IMR-90 (cell line): ENCODE results near the gene STUB1. TPM values are rescaled to one million over a fixed set of nuclear protein-coding genes. Genes with fewer than 3 reads are reported as not detected.

Experiments
- ATAC-seq: fragments of 200-7000 bp; cut with Tn5 transposase; 2 replicates; pipeline ENCODE4 v1.9.1; 2020; ENCODE audit warnings: low read depth, mild to moderate bottlenecking, moderate library complexity
- BruUV-seq: library from RNA; stranded (reverse); fragments of 400-500 nt; replicated peaks from 2 replicates; lab custom pipeline; 2021; lab: Mats Ljungman, UMichigan
- CTCF ChIA-PET: fragments of 300-600 bp; formaldehyde crosslinking; extraction: SDS; loops from one replicate; lab custom pipeline; 2021; ENCODE audit warnings: antibody characterized with exemption; lab: Yijun Ruan, JAX
- POLR2A ChIA-PET: fragments of 300-600 bp; sonication (Branson Sonifier 250); formaldehyde crosslinking; loops from one replicate; lab custom pipeline; 2022; ENCODE audit warnings: antibody characterized with exemption; ENCODE audit not compliant: unreplicated experiment; lab: Charles Lee
- DNase-seq: peaks from one replicate; pipeline ENCODE4 v3.0.0; 2013
- H2AFZ ChIP-seq: replicated peaks from 2 replicates; pipeline ENCODE3; 2013; ENCODE audit warnings: low read length, mild to moderate bottlenecking; ENCODE audit not compliant: poor library complexity
- H2AK5ac ChIP-seq: 2 replicates; pipeline ENCODE4 v1.6.1; 2013; ENCODE audit warnings: low read depth, low read length, inconsistent platforms
- H2AK9ac ChIP-seq: replicated peaks from 2 replicates; pipeline ENCODE3; 2013; ENCODE audit warnings: mild to moderate bottlenecking, low read depth, low read length, moderate library complexity; ENCODE audit not compliant: poor library complexity
- H2BK120ac ChIP-seq: 2 replicates; pipeline ENCODE4 v1.6.1; 2013; ENCODE audit warnings: low read depth, low read length, inconsistent platforms
- H2BK15ac ChIP-seq: 3 replicates; pipeline ENCODE4 v1.6.1; 2013; ENCODE audit warnings: low read depth, low read length, inconsistent platforms
- H2BK20ac ChIP-seq: 2 replicates; pipeline ENCODE4 v1.6.1; 2013; ENCODE audit warnings: low read depth, mild to moderate bottlenecking, inconsistent platforms, low read length, moderate library complexity
- H2BK5ac ChIP-seq: 2 replicates; pipeline ENCODE4 v1.6.1; 2013; ENCODE audit warnings: mild to moderate bottlenecking, low read depth, low read length, inconsistent platforms; ENCODE audit not compliant: poor library complexity, severe bottlenecking
- H3K14ac ChIP-seq: replicated peaks from 2 replicates; pipeline ENCODE4 v1.6.1; 2013; ENCODE audit warnings: low read depth, low read length, inconsistent platforms
- H3K18ac ChIP-seq: 2 replicates; pipeline ENCODE4 v1.6.1; 2013; ENCODE audit warnings: low read depth, low read length, control low read depth
- H3K23ac ChIP-seq: 2 replicates; pipeline ENCODE4 v1.6.1; 2013; ENCODE audit warnings: low read depth, low read length, inconsistent platforms
- H3K27ac ChIP-seq: 2 replicates; pipeline ENCODE4 v1.5.1; 2013; ENCODE audit warnings: mild to moderate bottlenecking, control low read depth, low read length; ENCODE audit not compliant: insufficient read depth
- H3K27me3 ChIP-seq: 2 replicates; pipeline ENCODE4 v1.6.1; 2013; ENCODE audit warnings: low read length; ENCODE audit not compliant: control insufficient read depth, insufficient read depth
- H3K36me3 ChIP-seq: 2 replicates; pipeline ENCODE4 v1.6.1; 2013; ENCODE audit warnings: low read length, mixed read lengths; ENCODE audit not compliant: control insufficient read depth, insufficient read depth
- H3K4ac ChIP-seq: 2 replicates; pipeline ENCODE4 v1.6.1; 2013; ENCODE audit warnings: low read depth, low read length, inconsistent platforms
- H3K4me1 ChIP-seq: 2 replicates; pipeline ENCODE4 v1.6.1; 2013; ENCODE audit warnings: low read length, mixed read lengths; ENCODE audit not compliant: control insufficient read depth, insufficient read depth
- H3K4me2 ChIP-seq: 2 replicates; pipeline ENCODE4 v1.6.1; 2013; ENCODE audit warnings: low read depth, mild to moderate bottlenecking, control low read depth, low read length, moderate library complexity
- H3K4me3 ChIP-seq: 2 replicates; pipeline ENCODE4 v1.5.1; 2013; ENCODE audit warnings: low read depth, mild to moderate bottlenecking, control low read depth, low read length, moderate library complexity; ENCODE audit not compliant: insufficient read depth
- H3K56ac ChIP-seq: 2 replicates; pipeline ENCODE4 v1.6.1; 2013; ENCODE audit warnings: low read length, inconsistent platforms; ENCODE audit not compliant: insufficient read depth; ENCODE audit errors: extremely low read depth
- H3K79me1 ChIP-seq, 2 experiments: 2 replicates each; pipeline ENCODE4 v1.6.1; 2013; ENCODE audit warnings: low read length in 2 of 2, inconsistent platforms in 1 of 2, low read depth in 1 of 2
- H3K9ac ChIP-seq: 2 replicates; pipeline ENCODE4 v1.6.1; 2013; ENCODE audit warnings: low read depth, low read length, control low read depth
- H3K9me1 ChIP-seq: 2 replicates; pipeline ENCODE4 v1.6.1; 2013; ENCODE audit warnings: low read length, inconsistent platforms; ENCODE audit not compliant: insufficient read depth
- H3K9me3 ChIP-seq: 2 replicates; pipeline ENCODE4 v1.6.1; 2013; ENCODE audit warnings: low read length; ENCODE audit not compliant: control insufficient read depth, insufficient read depth
- H4K20me1 ChIP-seq: 2 replicates; pipeline ENCODE4 v1.6.1; 2013; ENCODE audit warnings: low read length, inconsistent platforms; ENCODE audit not compliant: insufficient read depth
- H4K5ac ChIP-seq: 2 replicates; pipeline ENCODE4 v1.6.1; 2013; ENCODE audit warnings: mild to moderate bottlenecking, low read depth, low read length, control low read depth
- H4K8ac ChIP-seq, 2 experiments: 2 replicates each; pipeline ENCODE4 v1.6.1; 2013; ENCODE audit warnings: low read depth in 2 of 2, low read length in 2 of 2, control low read depth in 1 of 2, inconsistent platforms in 1 of 2
- H4K91ac ChIP-seq: 2 replicates; pipeline ENCODE4 v1.6.1; 2013; ENCODE audit warnings: low read depth, low read length, inconsistent platforms; ENCODE audit not compliant: insufficient read depth
- BHLHE40 ChIP-seq: fragments of 150-350 bp; IDR thresholded peaks from 2 replicates; pipeline ENCODE4 v1.6.1; 2016; ENCODE audit warnings: mild to moderate bottlenecking, low read depth, low read length
- CEBPB ChIP-seq: IDR thresholded peaks from 2 replicates; pipeline ENCODE4 v1.6.1; 2012; ENCODE audit warnings: low read depth, low read length, improper control_type of control experiment
- CHD1 ChIP-seq: IDR thresholded peaks from 2 replicates; pipeline ENCODE4 v1.6.1; 2012; ENCODE audit warnings: low read depth, low read length, improper control_type of control experiment
- CTCF ChIP-seq: conservative IDR thresholded peaks from 2 replicates; pipeline ENCODE4 v1.5.1; 2012; ENCODE audit warnings: mild to moderate bottlenecking, low read depth, low read length, improper control_type of control experiment
- ELK1 ChIP-seq: fragments of 150-350 bp; IDR thresholded peaks from 2 replicates; pipeline ENCODE4 v1.6.1; 2016; ENCODE audit warnings: low read depth, mild to moderate bottlenecking, low read length, moderate library complexity, borderline replicate concordance
- FOS ChIP-seq: fragments of 150-350 bp; IDR thresholded peaks from 2 replicates; pipeline ENCODE4 v1.6.1; 2016; ENCODE audit warnings: low read depth, low read length
- MAFK ChIP-seq: IDR thresholded peaks from 2 replicates; pipeline ENCODE4 v1.6.1; 2012; ENCODE audit warnings: low read depth, low read length, improper control_type of control experiment
- MAZ ChIP-seq: IDR thresholded peaks from 2 replicates; pipeline ENCODE4 v1.6.1; 2012; ENCODE audit warnings: low read depth, mild to moderate bottlenecking, low read length, improper control_type of control experiment, moderate library complexity, borderline replicate concordance
- MXI1 ChIP-seq: IDR thresholded peaks from 2 replicates; pipeline ENCODE4 v1.6.1; 2012; ENCODE audit warnings: low read depth, mild to moderate bottlenecking, low read length, moderate library complexity, borderline replicate concordance
- NFE2L2 ChIP-seq: fragments of 150-350 bp; IDR thresholded peaks from 2 replicates; pipeline ENCODE4 v1.6.1; 2016; ENCODE audit warnings: low read depth, mild to moderate bottlenecking, low read length
- POLR2A ChIP-seq: IDR thresholded peaks from 2 replicates; pipeline ENCODE4 v1.6.1; 2012; ENCODE audit warnings: mild to moderate bottlenecking, low read depth, low read length
- RAD21 ChIP-seq: IDR thresholded peaks from 2 replicates; pipeline ENCODE4 v1.6.1; 2012; ENCODE audit warnings: low read length, improper control_type of control experiment
- RCOR1 ChIP-seq: IDR thresholded peaks from 2 replicates; pipeline ENCODE4 v1.6.1; 2012; ENCODE audit warnings: mild to moderate bottlenecking, low read length, improper control_type of control experiment; ENCODE audit not compliant: insufficient replicate concordance
- RFX5 ChIP-seq: IDR thresholded peaks from 2 replicates; pipeline ENCODE4 v1.8.0; 2012; ENCODE audit warnings: low read depth, mild to moderate bottlenecking, low read length, moderate library complexity
- SMC3 ChIP-seq: fragments of 150-350 bp; IDR thresholded peaks from 2 replicates; pipeline ENCODE4 v1.6.1; 2016; ENCODE audit warnings: low read depth, mild to moderate bottlenecking, antibody characterized with exemption, low read length, moderate library complexity
- USF2 ChIP-seq: fragments of 150-350 bp; IDR thresholded peaks from 2 replicates; pipeline ENCODE4 v1.6.1; 2017; ENCODE audit warnings: mild to moderate bottlenecking, antibody characterized with exemption, low read length, low read depth
- WGBS, 2 experiments: methylation state at CpG; one replicate each; pipeline versions ENCODE4 v1.1.5 to v1.1.7; 2013; ENCODE audit warnings: missing lambda C conversion rate in 2 of 2; ENCODE audit not compliant: insufficient read length in 1 of 2; ENCODE audit errors: extremely low coverage in 2 of 2; 5-methylcytosine and 5-hydroxymethylcytosine counted together
- dilution Hi-C: fragments of 300-500 bp; cut with HindIII; formaldehyde crosslinking; loops from one replicate; pipeline ENCODE4 v1.14.3; 2018; ENCODE audit warnings: low sequenced_read_pairs; ENCODE audit not compliant: unreplicated experiment
- in situ Hi-C: fragments of 300-500 bp; cut with MboI; formaldehyde crosslinking; loops from 3 replicates; pipeline ENCODE4 v1.14.3; 2019; ENCODE audit warnings: low sequenced_read_pairs, inconsistent platforms, mixed read lengths
- intact Hi-C: fragments of 100-400 bp; cut with micrococcal nuclease; formaldehyde crosslinking; loops from 2 replicates; pipeline ENCODE4 v1.10.0; 2022
- polyA plus RNA-seq, 3 experiments: library from polyadenylated mRNA; depleted of rRNA; stranded (reverse); fragments of >200 nt; gene quantifications; 2 replicates each; pipeline ENCODE4 v1.2.3, GENCODE V29; 2012; ENCODE audit warnings: low replicate concordance in 1 of 3
- total RNA-seq: library from RNA; depleted of rRNA; stranded (reverse); fragments of >200 nt; gene quantifications from 2 replicates; pipeline ENCODE4 v1.2.3, GENCODE V29; 2012

The STUB1 gene
- total and polyA plus RNA-seq, 2 of the 4 experiments (the other 2 are of a cell fraction) = 183 to 186 TPM

GRCh38 chr16:672371-672770 is 7.8 kb upstream of the STUB1 start:
- H2BK20ac ChIP-seq = no peak overlapping the region
- H3K18ac ChIP-seq = no peak overlapping the region
- no peak overlapping the region for H3K4me3 ChIP-seq
- CTCF ChIA-PET = no interaction called here
- H3K4ac ChIP-seq = no peak overlapping the region
- in situ Hi-C loops = no loop called here
- BruUV-seq = TSS peak; percentile 68
- peaks cover 47% of the 10 kb centered on the region for H3K36me3 ChIP-seq
- H3K9ac ChIP-seq = no peak overlapping the region
- no peak overlapping the region for H4K5ac ChIP-seq
- no peak for TF ChIP-seq NFE2L2
- no peak for TF ChIP-seq ELK1
- TF ChIP-seq CTCF = no peak
- no peak for TF ChIP-seq RCOR1
- TF ChIP-seq MAZ = no peak
- no peak for TF ChIP-seq CEBPB
- TF ChIP-seq CHD1 = no peak
- no peak for TF ChIP-seq FOS
- no peak for TF ChIP-seq RAD21
- no peak for TF ChIP-seq USF2
- TF ChIP-seq SMC3 = no peak
- TF ChIP-seq RFX5 = no peak
- TF ChIP-seq MXI1 = no peak
- TF ChIP-seq BHLHE40 = no peak
- no peak for TF ChIP-seq MAFK
- TF ChIP-seq POLR2A = no peak
- H2AFZ ChIP-seq = no peak overlapping the region
- no peak overlapping the region for H2BK120ac ChIP-seq
- DNase-seq = no peak
- H2AK9ac ChIP-seq = no peak overlapping the region
- no peaks in the 10 kb centered on the region for H3K9me3 ChIP-seq
- peaks cover 27% of the 10 kb centered on the region for H4K20me1 ChIP-seq
- peaks cover 4% of the 10 kb centered on the region for H3K9me1 ChIP-seq
- H3K4me1 ChIP-seq = peaks cover 14% of the 10 kb centered on the region
- no peak overlapping the region for H2BK5ac ChIP-seq
- no peak overlapping the region for H3K56ac ChIP-seq
- H3K23ac ChIP-seq = no peak overlapping the region
- H3K27ac ChIP-seq = no peak overlapping the region
- H3K14ac ChIP-seq = no peak overlapping the region
- H3K27me3 ChIP-seq = no peaks in the 10 kb centered on the region
- dilution Hi-C loops = no loop called here
- intact Hi-C loops = no loop called here
- H3K79me1 ChIP-seq = peaks cover 0 to 37% of the 10 kb centered on the region in 2 experiments; a peak in 1 of 4 replicates
- H2AK5ac ChIP-seq = no peak overlapping the region
- no peak overlapping the region for H3K4me2 ChIP-seq
- POLR2A ChIA-PET = no interaction called here
- no peak overlapping the region for H4K91ac ChIP-seq
- 95% methylated on average over 12 of the region's 19 CpGs; no CpG with 5 or more reads in 1 of the 2 experiments for WGBS, 2 experiments
- ATAC-seq = no peak
- H2BK15ac ChIP-seq = no peak overlapping the region
- no peak overlapping the region for H4K8ac ChIP-seq
